Measurements from ENCODE around the gene NEMP2.
"Not testable (repeated sequence)": the region's sequence is repeated elsewhere in the genome, so short reads cannot be mapped to it uniquely, and the experiment has no call there.

The NEMP2 gene

DNA sequence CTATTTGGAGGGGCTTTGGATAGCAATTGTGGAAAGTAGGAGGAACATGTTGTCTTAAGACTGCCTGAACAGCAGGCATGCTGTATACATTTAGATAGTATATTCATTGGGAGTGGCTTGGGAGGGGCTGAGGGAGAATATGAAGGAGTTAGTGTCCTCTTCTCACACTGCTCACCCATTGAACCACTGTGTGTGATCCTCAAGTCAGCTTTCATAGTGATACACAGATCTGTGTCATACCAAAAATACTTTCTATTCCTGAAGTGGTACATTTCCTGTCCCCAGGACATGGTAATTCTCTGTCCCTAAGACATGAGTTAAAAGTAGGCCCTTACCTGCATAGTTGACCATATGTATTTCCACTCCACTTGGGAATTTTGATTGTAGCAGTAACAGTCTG lies 9.6 kb downstream of the NEMP2 start:
- DNase-seq: no peak

DNA sequence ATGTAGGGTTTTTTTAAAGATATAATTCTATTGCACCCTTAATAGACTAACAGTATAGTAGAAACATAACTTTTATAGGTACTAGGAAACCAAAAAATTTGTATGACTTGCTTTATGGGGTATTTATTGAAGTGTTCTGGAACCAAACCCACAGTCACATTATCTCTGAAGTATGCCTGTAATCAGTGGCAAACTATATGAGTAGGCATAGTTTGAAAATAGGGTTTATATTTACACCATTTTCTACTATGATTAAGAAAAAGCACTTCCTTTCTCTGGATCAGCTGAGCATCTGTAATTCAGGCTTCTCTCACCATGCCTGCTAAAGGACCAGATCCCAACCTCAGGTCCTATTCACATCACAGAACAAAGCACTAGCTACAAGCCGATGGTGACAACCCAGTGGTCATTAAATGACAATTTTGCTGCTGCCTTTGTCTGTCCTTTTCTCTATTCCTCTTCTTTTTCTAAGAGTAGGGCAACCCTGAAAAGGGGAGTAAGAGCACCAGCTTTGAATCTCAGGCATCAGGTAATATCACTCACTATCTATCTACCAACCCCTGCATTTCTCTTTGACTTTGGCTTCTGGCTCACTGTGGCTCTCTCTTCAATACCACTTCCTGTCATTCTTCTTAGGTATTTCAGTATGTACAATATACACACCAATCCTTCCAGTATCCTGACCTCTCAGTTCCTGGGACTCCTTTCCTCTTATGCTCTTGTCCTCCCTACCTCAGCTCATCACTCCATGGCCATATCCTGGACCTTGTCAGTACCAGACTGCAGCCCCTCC lies 14.4 kb downstream of the NEMP2 start:
- DNase-seq: no peak

DNA sequence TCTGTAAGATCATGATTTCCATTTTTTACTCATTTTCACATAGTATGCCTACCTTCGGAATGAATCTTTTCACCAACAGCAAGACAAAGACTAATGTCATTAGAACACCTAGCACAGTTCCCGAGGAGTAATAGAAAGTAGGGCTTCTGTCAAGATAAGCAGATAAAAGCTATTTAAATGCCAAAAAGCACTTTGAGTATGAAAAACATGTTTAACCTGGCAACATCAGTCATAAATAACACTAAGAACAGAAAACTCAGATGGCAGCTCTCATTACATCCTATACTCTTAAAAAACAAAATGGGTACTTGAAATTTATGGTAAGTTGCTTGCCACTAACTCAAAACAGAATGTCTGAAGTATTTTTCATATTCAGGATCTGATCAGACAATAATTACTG lies 17.1 kb downstream of the NEMP2 start:
- DNase-seq: no peak

DNA sequence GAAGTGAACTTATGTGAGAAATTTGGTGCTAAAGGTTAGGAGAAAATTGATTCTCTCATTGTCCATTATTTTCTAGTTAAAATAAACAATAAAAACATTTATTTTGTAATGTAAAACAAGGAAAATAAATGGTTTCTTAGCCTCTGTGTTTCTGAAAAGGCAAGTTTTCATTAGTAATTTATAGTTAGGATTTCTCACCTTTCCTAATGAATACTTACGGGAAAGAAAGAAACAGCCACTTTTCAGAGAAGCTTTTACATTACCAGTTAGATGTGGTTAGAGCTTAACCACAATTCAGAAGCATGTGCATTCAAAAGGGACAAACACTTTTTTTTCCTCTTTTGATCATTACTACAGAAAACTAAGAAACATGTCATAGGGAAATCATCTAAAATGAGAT lies 18.8 kb downstream of the NEMP2 start:
- no peak for DNase-seq

DNA sequence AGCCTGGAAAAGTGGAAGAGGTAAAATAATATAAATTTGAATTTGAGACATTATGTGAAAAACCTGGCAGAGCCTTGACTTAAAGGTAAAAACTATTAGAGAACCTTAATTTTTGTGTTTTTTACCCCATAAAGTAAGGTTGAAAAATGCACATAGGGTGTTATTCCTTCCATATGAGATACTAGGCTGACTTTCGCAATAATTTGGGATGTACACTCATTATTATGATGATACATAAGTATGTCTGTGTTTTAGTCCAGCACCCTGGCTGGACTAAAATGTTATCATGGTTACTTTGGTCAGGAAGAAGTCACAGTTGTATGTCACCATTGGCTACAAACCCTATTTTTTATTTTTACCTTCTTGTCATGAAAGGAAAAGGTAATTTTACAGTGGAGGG lies 19.8 kb downstream of the NEMP2 start:
- DNase-seq: no peak

DNA sequence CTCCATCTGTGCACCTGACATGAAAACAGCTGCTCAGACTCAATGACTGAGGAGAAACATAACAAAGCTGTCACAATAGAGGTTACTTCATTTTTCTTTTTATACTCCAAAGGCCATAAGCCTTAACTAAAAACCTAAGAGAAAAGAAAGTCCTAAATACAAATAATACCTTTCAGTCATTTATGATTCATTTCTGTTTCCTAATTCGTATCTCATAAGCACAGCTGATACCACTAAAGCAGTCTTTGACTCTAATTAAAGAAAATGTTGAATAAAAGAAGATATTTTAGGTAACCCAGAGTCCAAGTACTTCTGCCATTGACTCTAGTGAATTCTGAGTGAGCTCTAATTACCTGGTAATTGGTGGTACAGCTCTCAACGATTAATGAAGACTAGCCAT lies 20.6 kb downstream of the NEMP2 start:
- no peak for DNase-seq

DNA sequence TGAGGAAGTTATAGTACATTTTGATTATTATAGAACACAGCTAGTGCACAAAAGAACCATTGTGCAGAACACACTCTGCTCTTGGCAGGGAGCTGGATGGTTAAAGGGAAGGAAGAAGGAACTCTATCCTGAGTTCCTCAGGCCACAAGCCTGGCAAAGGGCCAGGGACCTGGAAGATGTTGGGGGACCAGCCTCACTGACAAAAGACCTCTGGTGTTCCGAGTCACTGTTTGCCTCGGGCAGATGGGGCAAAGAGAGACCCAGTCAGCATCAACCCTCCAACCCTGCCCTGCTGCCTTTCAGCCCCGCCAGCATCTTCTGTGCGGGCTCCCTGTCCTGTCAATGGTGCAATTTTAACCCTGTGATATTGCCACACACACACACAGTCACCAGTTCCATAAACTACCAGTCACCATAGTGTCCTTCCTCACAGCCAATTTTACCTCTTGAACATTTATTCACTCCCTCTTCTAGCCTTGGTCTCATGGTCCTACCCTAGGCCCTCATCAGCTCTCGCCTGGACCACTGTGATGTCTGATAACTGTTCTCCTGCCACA lies 21.9 kb downstream of the NEMP2 start:
- DNase-seq: no peak

DNA sequence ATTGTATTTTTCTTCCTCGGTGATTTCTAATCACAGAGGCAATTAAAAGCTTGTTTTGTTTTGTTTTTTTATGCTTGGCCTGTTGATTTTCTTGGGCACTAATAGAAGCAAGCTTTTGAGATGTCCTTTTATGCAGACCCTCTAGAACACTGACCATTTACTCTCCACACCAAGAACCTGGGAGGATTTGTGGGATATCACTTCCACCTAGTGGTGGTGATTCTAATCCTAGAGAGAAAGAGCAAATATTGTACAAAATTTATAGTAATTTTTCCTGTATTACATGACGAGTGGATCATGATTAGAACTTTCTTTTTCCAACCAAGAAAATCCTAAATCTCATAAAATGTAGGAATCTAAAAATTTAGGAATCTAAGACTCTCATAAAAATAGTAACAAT lies 23.4 kb downstream of the NEMP2 start:
- peak in 1 of 2 donors; percentile 44 for DNase-seq

DNA sequence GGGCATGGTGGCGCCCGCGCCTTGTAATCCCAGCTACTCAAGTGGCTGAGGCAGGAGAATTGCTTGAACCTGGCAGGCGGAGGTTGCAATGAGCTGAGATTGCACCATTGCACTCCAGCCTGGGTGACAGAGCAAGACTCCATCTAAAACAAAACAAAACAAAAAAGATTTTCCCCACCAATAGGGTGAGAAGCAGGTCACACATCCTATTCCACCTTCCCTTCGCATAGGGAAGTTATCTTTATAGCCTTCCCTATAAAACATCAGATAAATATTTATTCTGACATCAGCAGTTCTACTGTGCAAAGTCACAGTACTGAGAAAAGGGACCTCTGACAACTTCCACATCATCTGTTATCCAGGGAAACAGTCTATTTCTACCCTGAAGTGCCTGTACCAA lies 24.6 kb downstream of the NEMP2 start:
- not testable (repeated sequence) for DNase-seq

DNA sequence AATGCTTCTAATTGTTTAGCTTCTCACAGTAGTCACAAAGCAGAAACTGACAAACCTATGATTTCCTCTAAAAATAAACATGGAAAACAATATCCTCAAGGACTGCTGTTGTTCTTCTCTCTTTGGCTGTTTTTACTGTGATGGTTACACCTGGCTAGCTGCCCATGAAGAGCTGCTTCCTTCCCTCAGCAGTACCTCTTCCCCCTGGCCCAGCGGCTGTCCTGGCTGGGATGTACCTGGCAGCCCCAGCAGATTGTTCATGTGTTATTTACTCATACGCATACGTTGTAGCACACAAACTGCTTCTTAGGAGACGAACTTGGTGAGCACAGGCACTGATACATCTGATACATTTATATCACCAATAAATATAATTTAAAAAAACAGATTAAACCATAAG lies 27.4 kb downstream of the NEMP2 start:
- no peak for DNase-seq

DNA sequence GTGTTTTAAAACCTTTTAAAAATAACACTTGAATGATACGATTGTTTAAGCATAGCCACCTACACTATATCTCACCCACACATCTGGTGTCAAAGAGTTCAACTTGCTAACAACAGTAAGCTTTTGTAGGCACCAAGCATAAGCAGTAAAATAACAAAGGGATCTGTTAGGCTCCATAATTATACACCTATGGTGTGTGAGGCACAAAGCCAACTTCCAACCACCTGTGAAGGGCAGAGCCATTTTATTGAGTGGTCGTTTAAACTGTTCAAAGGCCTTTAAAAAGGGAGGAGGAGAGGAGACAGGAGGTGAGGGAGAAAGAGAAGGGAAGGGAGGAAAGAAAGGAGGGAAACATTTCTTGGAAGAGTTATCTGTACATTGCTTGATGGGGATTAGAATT lies 27.9 kb downstream of the NEMP2 start:
- DNase-seq: no peak

DNA sequence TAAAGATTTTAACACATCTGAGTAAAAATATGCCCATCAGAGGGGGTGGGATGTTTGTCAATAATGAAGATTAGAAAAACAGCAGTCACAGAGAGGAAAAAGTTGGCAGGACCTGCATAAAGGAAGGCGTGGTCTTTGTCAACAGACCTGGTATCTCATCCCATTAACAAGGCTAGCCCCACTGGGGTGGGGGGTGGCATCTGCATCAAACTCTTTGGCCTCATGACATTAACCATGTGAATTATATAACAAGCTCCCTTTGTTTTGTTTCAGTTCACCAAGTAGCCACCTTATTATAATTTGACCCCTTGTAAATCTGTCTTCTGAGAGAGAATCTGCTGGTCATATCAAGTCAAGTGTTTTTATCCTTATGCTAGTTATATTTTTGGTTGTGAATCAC lies 28.8 kb downstream of the NEMP2 start:
- no peak for DNase-seq

DNA sequence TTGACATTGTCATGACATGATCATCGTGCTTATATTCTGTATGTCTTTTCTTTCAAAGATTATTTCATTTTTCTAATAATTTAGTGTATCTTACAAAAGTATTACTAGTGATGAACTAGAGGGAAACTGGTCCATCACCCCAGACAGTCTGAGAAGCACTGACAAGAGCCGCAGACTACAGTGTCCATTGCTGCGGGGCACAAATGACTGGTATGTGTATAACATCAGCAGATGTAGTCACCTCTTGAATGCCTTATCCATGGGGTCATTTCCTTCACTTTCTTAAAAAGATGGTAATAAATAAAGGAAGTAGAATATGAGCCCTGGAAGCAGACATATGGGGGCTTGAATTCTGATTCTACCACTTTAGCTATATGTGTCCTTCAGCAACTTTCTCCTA lies 29.6 kb downstream of the NEMP2 start:
- DNase-seq: no peak

DNA sequence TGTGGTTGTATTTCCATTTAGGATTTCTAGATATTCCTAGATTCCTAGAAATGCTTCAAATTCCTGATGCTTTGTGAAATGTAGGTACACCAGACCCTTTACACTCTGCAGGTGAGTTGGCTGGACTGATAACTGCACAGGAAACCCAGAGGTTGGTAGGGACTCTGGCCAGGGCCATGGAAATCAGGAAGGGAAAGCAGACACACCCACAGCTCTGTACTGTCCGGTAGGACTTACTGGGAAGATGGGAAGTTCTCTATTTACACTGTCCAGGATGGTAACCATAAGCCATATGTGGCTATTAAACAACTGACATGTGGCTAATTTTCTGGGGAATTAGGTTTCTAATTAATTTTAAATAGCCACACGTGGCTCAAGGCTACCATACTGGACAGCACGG lies 31.4 kb downstream of the NEMP2 start:
- no peak for DNase-seq

DNA sequence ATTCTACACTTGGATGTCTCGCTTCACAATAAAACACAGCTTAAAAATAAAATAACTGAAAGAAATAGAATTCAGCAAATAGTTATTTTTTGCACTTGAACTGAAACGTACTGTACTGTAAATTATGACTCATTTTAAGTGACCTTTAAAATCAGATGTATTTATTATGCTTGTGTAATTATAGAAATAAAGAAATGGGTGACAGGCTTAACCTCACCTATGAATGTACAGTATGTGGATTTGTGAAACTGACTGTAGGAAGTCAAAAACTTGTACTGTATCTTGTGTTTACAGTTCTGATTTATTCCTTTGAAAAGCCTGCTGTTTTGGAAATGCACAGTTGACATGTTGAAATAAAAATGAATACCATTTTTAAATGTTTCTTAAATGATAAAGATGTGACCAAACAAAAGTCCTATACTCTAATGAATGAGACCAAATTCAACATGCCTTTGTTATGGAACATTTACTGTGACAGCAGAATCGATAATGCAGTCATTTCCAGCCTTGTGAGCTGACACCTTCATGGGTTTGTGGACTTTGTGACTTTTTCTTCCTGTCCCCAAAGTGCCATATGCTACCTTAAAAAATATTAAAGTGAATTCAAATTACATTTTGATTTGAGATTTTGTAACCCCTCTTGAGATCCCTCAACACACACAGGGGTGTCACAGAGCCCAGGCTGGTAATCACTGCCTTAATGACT lies 32.7 kb downstream of the NEMP2 start:
- no peak for DNase-seq

DNA sequence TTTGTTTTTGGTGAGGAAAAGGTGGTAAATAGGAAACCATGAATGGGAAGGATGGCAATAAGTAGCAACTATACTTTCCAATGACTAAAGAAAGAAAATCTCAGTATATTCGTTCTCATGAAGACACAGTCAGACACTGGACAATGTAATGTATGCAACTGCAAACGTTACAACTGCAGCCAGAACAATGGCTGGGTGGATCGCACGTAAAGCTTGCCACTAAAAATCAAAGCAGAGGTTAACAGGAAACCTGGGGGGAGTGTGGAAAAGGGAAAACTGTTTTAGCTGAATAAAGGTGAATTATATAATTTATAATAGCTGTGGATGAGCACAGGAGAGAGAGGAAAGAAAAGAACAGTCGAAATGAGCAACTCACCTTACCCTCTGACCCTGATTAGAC lies 33.3 kb downstream of the NEMP2 start:
- no peak for DNase-seq

DNA sequence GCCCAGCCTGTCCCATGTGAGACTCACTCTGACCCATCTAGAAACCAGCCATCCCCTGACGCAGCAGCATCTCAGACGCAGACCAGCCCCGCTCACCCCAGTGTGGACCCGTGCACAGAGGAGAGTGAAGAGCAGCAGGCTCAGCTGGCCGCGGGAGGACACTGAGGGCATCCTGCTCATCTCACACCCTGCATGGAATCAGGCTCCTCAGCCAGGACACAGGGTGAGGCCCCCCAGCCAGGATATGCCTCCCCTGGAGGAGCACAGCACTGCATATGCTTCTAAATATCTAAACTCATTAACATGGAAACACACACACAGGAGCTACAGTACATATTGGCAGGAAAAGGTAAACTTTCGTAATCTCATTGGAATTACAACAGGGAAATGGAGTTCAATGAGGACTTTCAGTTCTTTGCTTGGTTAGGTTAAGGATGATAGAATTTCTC lies 34.4 kb downstream of the NEMP2 start:
- no peak for DNase-seq

DNA sequence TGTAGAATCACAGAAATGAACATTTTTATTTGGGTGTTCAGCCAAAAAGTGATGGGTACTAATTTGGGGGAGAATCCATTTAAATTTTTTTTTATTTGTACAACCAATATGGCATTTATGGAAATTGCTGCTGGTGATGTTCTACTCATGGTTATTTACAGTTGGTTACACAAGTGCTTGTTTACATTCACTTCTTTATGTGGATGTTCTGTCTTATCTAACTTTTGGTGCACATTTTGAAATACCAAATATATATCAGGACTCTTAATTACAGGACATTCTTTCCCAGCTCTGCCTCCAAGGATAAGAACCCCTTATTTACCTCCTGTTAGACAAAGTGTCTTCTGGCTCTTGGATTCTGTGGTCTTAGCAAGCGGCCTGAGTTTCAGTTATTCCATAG lies 35.2 kb downstream of the NEMP2 start:
- no peak for DNase-seq

DNA sequence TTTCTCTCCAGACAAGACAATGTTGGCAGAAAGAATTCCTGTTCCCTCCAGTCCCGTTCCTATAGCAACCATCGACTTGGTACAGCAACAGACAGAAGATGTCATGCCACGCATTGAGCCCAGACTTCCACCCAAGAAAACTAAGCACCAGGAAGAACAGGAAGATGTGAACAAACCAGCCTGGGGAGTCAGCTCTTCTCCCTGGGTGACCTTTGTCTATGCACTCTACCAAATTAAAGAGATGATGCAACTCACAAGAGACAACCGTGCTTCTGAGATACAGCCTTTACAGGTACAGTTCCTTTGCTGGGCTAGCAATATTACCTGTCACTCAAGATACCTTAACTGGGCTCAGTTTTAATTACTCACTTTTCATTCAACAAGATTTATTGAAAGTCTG lies 37.1 kb downstream of the NEMP2 start:
- no peak for DNase-seq

DNA sequence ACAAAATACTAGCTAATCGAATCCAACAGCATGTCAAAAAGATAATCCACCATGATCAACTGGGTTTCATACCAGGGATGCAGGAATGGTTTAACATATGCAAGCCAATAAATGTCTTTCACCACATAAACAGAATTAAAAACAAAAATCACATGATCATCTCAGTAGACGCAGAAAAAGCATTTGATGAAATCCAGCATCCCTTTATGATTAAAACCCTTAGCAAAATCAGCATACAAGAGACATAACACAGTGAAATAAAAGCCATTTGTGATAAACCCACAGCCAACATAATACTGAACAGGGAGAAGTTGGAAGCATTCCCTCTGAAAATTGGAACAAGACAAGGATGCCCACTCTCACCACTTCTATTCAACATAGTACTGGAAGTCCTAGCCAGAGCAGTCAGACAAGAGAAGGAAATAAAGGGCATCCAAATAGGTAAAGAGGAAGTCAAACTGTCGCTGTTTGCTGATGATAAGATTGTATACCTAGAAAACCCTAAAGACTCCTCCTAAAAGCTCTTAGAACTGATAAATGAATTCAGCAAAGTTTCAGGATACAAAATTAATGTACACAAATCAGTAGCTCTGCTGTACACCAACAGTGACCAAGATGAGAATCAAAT lies 39.8 kb downstream of the NEMP2 start:
- not testable (repeated sequence) for DNase-seq

DNA sequence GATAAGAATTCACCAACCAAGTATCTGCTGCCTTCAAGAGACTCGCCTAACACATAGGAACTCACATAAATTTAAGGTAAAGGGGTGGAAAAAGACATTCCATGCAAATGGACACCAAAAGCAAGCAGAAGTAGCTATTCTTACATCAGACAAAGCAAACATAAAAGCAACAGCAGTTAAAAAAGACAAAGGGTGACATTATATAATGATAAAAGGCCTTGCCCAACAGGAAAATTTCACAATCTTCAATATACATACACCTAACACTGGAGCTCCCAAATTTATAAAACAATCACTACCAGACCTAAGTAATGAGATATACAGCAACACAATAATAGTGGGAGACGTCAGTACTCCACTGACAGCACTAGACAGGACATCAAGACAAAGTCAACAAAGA lies 41.4 kb downstream of the NEMP2 start:
- no peak for DNase-seq

DNA sequence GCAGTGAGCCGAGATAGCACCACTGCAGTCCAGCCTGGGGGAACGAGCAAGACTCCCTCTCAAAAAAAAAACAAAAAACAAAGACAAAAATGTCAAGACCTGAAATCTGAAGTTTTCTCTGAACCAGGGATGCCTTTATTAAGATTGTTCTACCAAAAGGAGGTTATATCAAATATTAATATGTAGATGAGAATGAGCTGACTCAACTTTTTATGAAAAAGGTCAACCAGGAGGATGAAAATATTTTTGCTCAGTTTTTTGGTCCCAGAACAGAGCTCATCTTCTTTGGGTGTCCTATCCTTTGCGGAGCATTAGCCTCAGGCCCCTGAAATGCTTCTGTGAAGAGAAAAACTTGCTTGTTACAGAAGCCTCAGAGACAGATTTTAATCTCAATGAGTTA lies 44.0 kb downstream of the NEMP2 start:
- no peak for DNase-seq

DNA sequence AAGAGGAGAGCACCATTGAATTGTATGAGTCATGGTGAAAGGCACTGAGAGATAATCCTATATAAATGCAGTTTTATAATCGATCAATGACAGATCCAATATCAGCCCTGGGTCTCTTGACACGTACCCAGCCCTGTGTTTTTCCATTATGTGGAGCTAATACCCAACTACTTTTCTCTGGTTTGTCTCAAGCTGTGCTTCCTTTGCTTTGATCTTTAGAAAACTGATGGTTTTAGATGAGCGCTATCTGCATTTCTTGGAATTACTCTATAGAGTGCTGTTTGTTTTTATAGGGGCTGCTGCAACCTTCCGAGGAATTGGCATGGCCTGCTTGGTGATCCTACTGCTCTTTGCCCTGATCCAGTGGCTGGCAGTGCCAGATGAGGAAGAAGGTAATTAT lies 45.0 kb downstream of the NEMP2 start:
- no peak for DNase-seq

All from hippocampal formation (tissue), 2 donors.